Gastrocnemius medialis (tissue), 4 donors: Measurements from ENCODE around the gene NFKBIB.

ENCODE experiments used
- CTCF ChIP-seq, 5 experiments: fragments of 450-650 bp in 3 of 5; fragments of 200-600 bp in 2 of 5; sonication (generic) in 2 of 5; IDR thresholded peaks in 4 of 5; conservative IDR thresholded peaks in 1 of 5; 1 replicate in 4 of 5; 2 replicates in 1 of 5; pipeline ENCODE4 v1.5.1; 2016 to 2019; ENCODE audit warnings: antibody characterized with exemption in 5 of 5, mild to moderate bottlenecking in 3 of 5, moderate library complexity in 3 of 5
- POLR2A ChIP-seq, 2 donors: fragments of 450-650 bp; IDR thresholded peaks; one replicate each; pipeline ENCODE4 v1.6.1; 2017; ENCODE audit warnings: antibody characterized with exemption in 2 of 2, mild to moderate bottlenecking in 2 of 2, moderate library complexity in 2 of 2

- TF ChIP-seq CTCF (IDR thresholded peaks at IDR 0.05 in 4 of 5, conservative IDR thresholded peaks at IDR 0.05 in 1 of 5) (no peak), POLR2A (IDR thresholded peaks at IDR 0.05) (no peak)
These were observed 21.0 kb downstream of the NFKBIB start for GRCh38 chr19:38920602-38921419.
